Epithelial cell of proximal tubule (primary cell): ENCODE measurements around the gene TNK1. TPM values are rescaled to one million over a fixed set of nuclear protein-coding genes. Genes with fewer than 3 reads are reported as not detected.

Experiments
- DNase-seq: peaks from one replicate; pipeline ENCODE4 v3.0.0-alpha.2; 2011; ENCODE audit warnings: low read depth
- H3K4me3 ChIP-seq: 2 replicates; pipeline ENCODE4 v1.5.1; 2011; ENCODE audit warnings: low read depth, mild to moderate bottlenecking, low read length
- CTCF ChIP-seq: conservative IDR thresholded peaks from 2 replicates; pipeline ENCODE4 v1.5.1; 2012; ENCODE audit warnings: low read depth, mild to moderate bottlenecking, low read length
- total RNA-seq: library from RNA; depleted of rRNA; stranded (reverse); fragments of >200 nt; gene quantifications from 2 replicates; pipeline ENCODE4 v1.2.3, GENCODE V29; 2015

TNK1 gene
- total RNA-seq, 1 donor from 2014 or later: 5.4 TPM

DNA sequence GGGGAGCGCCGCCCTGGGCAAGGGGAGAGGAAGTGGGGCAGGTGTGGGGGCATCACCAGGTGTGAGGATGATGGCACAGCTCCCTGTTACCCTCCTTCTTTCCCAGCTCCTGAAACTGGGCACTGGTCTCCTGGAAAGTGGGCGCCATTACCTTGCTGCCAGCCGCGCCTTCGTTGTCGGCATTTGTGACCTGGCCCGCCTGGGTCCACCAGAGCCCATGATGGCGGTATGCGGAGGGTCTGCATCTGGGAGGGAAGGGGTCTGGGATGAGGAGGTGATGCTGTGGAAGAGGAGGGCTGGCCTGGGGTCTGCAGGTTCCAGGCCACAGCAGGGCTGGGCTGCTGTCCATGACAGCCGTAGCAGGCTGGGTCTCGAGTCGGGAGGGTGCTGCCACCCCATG, 39.0 kb upstream of the TNK1 start:
- no peak for TF ChIP-seq CTCF
- no peak overlapping the region for H3K4me3 ChIP-seq
- no peak for DNase-seq

GRCh38 chr17:7343250-7343649, 37.6 kb upstream of the TNK1 start:
- no peak overlapping the region for H3K4me3 ChIP-seq
- no peak for TF ChIP-seq CTCF
- DNase-seq: no peak

DNA sequence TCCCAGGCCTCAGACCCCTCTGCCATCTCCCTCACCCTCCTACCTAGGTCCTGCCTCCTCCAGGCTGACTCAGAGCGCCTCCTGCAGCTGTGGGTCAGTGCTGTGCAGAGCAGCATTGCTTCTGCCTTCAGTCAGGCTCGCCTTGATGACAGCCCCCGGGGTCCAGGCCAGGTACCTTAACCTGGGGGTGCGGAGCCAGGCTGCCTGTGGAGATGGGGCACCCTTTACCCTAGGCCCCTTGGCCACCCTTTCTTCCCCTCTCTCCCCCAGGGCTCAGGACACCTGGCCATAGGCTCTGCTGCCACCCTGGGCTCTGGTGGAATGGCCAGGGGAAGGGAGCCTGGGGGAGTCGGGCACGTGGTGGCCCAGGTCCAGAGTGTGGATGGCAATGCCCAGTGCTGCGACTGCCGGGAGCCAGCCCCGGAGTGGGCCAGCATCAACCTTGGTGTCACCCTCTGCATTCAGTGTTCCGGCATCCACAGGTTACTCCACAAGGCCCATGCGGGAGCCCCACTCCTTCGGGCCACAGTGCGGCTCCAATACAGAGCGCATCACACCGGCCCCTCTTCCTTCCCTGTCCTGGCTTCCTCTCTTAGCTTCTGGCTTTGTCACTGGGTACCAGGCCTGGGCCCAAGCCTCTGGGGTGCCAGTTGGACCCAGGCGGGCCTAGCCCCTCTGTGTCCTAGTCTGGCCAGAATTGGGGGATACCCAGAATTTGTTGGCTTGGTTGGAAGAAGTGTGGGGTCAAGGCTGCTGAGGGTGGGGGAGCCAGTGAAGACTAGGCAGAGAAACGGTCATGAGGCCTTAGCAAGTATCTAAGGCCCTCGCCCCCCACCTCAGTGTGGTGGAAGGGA, 33.9 kb upstream of the TNK1 start:
- no peak for TF ChIP-seq CTCF
- no peak for DNase-seq
- no peak overlapping the region for H3K4me3 ChIP-seq

DNA sequence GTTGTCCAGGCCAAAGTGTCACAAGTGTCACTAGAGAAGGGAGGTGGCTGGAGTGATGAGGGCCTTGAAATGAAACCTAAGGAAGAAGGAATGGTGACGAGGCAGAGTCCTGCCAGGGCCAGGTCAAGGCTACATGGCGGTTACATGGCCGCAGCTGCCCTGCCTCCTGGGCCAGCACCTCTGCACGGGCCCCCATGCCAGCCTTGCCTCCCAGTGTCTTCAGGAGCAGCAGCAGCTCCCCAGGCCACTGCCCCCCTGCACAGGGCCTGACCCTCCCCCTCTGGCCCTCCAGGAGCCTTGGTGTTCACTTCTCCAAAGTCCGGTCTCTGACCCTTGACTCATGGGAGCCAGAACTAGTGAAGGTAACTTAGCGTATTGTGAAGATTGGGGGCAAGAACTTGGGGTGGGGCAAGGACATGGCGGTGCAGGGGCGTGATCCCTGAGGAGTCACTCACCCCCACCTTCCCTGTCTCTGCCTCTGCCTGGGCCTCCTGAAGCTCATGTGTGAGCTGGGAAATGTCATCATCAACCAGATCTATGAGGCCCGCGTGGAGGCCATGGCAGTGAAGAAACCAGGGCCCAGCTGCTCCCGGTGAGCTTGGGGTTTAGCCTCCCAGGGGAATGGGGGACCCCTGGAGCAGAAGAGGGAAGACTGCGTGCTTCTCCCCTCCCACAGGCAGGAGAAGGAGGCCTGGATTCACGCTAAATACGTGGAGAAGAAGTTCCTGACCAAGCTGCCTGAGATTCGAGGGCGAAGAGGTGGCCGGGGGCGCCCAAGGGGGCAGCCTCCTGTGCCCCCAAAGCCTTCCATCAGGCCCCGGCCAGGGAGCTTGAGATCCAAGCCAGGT, 33.0 kb upstream of the TNK1 start:
- DNase-seq: no peak
- no peak overlapping the region for H3K4me3 ChIP-seq
- no peak for TF ChIP-seq CTCF

DNA sequence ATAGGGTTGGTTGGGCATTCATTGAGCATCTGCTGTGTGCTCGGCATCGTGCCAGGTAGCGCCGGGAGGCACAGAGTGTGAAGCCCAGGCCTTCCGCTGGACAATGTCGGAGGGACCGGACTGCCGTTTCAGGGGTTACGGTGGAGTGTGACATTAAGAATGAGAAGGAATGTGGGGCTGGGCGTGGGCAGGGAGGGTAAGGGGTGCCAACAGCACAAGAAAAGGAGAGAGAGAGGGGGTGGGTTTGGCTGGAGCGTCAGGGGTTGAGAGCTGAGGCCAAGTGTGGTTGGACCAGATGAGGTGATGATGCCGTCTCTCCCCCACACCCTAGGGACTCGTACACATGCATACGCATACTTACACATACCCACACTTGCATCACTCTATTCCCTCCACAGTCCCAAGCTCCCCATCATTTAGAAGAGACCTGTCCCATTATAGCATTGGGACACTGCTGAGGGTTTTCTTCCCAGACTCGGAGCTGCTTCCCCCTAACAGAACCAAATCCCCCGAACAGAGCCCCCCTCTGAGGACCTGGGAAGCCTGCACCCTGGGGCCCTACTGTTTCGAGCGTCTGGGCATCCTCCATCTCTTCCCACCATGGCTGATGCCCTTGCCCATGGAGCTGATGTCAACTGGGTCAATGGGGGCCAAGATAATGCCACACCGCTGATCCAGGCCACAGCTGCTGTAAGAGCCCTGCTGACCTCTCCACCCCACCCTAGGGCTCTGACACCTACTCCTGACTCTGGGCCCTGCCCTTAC, 32.2 kb upstream of the TNK1 start:
- no peak for TF ChIP-seq CTCF
- H3K4me3 ChIP-seq: no peak overlapping the region
- no peak for DNase-seq

- no peak for TF ChIP-seq CTCF
- DNase-seq: no peak
- peak within 1 kb of the TSS; percentile 80 for H3K4me3 ChIP-seq
These were observed 29.0 kb upstream of the TNK1 start, which contains the start of gene KCTD11 for GRCh38 chr17:7351665-7352502. TSS of gene KCTD11 (plus strand) at chr17:7352162.
